GM18517 (cell line): ENCODE results near the gene RUFY4.
"Not testable (repeated sequence)": the region's sequence is repeated elsewhere in the genome, so short reads cannot be mapped to it uniquely, and the experiment has no call there.

Experiments used
- ATAC-seq: cut with Tn5 transposase; IDR thresholded peaks from one replicate; pipeline ENCODE4 v1.9.1; 2021; ENCODE audit warnings: mild to moderate bottlenecking, moderate library complexity; ENCODE audit not compliant: unreplicated experiment

Gene RUFY4

DNA sequence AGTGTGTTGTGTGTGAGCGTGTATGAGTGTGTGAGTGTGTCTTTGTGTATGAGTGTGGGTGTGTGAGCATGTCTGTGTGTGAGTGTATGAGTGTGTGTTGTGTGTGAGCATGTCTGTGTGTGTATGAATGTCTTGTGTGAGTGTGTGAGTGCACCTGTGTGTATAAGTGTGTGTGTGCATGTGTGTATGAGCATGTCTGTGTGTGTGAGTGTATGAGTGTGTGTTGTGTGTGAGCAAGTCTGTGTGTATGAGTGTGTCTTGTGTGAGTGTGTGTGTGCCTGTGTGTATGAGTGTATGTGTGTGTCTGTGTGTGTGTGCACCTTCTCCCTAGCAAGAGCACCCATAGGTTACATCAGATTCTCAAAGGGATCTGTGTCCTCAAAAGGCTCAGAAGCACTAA, 37.8 kb upstream of the RUFY4 start:
- ATAC-seq: no peak

DNA sequence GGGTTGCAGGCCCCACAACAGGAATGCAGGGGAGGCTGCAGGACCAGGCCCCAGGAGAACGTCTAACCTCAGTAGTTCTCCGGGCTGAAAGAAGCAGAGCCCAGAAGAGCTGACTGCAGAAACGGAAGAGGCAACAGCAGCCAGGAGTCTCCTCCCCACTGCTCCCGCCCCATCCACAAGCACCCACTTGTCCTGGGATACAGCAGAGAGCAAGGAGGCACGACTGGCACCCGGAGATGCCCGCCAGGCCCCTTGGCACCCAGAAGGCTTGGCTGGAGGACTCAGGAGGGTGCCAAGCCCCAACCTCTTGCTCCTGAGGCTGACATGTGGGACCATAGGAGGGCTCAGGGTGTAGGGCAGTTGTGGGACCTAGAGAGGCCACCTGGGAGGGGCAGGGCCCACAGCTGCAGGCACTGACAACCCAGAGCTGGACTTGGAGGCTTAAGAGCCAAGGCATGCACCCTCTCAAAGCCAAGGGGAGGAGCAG, 37.2 kb upstream of the RUFY4 start:
- ATAC-seq: no peak

DNA sequence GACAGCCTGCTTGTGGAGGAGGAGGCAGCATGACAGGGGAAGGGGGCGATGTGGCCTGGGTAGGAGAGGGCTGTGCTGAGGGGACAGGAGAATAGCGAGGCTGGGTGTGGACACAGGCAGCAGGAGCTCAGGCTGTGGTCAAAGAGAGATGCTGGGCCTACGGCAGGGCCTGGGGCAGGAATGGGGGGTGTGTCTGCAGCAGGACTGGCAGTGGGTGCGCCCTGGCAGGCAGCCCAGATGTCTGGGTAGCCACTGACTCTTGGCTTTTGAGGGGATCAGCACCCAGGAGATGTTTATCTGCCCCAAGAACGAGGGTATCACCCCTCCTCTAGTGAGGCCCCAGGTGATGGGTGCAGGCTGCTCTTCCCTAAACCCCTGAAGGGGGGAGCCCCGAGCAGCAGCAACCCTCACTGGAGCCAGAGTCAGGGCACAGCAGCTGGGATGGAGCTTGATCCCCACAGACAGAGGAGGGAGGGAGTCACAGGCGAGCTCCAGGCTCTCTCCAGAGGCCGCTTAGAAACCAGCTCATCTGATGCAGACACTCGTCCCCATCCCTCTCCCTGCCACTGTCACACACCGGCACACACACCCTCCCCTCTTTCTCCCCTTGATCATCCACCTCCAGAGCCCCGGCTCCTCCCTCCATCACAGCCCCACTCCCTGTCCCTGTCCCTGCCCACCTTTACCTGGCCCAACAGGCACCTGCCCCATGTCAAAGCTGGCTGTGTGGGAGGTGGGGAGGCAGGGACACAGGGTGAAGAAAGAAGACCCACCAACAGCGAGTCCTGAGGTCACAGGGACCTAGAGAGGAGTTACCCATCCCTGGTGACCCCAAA, 36.5 kb upstream of the RUFY4 start:
- ATAC-seq: no peak

DNA sequence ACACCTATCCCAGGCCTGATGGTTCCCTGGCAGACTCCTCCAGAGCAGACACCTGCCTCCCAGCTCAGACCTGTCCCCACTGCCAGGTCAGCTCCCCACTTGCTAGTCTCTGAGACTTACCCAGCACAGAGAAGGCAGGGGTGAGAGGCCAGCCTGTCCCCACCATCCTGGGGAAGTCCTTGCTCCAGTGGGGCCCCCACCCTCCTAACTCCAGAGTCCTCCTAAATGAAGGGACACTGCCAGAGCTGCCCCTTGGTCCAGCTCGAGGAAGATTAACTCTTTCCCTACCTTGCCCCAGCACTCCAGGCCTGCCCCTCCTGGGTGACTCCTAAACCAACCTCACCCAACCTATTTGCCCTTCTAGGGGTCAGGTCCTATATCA, 35.9 kb upstream of the RUFY4 start:
- ATAC-seq: no peak

DNA sequence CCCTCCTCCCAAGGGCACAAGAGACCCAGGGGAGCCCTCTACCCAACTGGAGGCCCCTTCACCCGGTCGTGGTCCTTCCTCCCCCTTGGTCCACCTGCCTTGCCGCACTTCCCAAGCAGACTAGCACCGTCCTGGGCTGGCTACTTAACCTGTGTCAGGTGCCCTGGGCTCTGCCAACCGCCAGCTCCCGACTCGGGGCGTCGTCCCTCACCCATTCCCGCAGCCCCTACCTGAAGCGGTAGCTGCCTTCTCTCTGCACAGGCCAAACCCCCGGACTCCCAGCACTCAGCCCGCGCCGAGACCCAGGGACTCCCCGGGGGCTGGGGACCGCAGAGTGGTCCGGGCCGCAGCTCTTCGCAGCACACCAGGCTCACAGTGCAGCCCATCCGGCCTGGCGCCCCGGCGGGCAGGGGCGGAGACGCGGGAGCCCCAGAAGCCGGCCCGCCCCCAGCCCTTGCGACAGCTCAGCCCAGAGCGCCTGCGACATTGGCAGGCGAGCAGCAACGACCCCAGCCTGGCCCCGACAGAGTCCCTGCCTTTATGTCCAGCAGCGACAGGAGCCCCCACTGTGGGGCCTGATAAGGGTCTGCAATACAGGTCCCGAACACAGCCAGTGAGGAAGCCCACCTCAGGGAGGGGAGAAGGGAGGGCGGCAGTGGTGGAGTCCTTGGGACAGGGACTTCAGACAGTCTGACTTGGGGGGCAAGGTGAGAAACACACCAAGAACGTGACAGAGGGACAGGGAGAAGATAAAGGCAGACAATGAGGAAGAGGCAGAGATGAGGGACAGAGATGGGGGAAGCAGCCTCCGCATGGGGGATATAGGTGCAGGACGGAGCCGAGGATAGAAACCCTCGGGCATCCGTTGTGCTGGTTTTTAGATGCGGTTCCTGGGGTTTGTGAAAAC, 35.2 kb upstream of the RUFY4 start:
- ATAC-seq: no peak

DNA sequence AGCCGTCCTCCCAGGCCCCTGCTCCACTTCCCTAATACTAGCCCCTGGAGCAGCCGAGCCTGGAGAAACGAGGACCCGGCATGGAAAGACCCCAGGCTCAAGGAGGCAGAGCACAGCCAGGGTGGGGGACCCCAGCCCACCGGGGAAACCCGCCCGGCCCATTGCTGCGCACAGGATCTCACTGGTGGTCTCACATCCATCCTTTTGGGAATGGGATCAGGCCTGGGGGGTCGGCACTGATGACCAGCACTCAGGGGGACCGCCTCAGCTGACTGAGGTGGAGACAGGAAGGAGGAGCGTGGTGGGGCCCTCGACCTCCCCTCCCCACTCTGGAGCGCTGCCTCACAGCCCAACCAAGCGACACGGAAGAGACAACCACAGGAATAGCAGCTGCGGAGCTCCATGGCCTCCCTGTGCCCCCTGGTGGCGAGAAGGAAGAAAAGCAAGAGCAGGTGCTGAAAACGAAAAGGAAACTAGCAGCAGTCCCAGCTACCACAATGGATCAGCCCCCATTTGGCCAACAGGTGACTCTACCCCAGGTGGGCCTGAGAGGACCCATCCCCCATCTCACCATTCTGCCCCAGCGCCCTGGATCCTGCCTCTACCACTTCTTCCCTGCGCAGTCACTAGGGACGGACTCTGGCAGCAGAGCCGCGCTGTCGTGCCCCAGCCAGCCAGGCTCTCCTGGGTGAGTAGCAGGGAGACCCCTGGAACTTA, 34.4 kb upstream of the RUFY4 start:
- ATAC-seq: peak; percentile 84

DNA sequence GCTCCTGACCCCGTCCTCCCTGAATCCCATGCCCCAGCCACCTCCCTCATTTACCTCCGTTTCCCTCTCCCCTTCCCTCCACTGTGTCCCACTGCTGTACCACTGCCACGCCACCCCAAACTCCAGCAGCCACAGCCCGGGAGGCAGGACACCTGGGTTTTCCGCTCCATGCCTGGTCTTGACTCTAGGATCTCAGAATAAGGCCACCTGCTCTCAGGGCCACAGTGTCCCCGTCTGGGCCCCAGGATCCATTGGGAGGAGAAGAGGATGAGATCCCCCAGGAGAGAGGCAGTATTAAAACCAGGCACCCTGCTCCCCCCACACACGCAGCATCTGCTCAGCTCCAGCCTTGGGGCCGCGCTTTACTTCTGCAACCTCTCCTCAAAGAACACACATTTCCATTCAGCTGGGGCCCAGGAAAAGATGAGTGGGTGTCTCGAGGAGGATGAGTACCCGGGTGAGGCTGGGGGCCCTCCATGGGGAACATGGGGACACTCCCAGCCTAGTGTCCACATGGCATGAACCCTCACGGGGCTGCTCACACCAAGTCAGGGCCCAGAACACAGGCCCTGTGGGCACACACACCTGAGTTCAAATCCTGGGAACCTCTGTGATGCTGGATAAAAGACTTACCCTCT, 33.5 kb upstream of the RUFY4 start:
- no peak for ATAC-seq

DNA sequence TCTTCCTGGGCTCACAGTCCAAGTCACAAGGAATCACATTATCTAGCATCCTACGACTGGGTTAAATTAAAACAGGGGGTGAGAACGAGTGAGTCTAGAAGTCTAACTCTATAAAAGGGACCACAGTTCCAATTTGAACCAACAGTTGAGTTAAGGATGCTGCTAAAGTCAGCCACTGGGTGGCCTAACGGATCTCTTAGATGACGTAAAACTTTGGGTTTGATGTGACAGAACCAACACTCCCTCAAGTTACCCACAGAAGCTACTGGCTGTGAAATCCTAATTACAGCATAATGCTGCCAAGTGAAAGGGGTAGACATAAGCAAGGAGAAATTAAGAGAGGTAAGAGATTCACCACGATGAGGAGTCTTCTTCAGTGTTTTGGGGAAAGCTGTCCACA, 32.7 kb upstream of the RUFY4 start:
- no peak for ATAC-seq

DNA sequence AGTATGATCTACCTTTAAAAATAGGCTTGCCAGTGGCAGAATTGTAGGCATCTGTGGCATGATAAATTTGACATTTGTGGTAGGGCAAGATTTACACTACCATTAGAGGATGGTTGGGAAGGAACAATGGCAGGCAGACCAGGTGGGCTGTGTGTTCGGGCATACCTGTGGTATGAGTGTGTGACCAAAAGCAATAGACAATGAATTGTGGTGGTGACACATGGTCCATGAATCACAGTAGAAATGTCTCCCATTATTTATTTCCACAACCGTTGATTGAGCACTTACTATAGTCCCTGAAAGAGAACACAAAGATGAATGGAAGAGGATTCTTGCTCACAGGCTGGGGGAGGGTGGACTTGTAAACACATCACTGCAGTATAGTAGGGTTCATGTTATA, 29.9 kb upstream of the RUFY4 start:
- ATAC-seq: no peak

DNA sequence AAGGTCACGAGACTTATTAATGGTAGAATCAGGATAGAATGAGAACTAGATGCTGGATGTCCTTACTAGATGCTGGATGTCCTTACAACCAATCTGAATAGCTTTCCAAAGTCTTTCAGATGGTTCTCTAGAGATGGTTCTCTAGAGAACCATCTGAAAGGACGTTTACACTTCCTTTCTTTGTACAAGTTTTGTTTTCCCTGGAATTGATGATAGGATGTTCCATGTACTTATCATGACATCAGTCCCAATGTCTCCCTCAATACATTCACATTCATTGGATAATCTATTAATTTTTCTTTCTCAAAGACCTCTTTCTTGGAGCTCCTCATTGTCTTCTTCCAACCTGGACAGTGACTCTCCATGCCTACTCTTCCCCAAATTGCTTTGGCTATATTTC, 28.2 kb upstream of the RUFY4 start:
- no peak for ATAC-seq

DNA sequence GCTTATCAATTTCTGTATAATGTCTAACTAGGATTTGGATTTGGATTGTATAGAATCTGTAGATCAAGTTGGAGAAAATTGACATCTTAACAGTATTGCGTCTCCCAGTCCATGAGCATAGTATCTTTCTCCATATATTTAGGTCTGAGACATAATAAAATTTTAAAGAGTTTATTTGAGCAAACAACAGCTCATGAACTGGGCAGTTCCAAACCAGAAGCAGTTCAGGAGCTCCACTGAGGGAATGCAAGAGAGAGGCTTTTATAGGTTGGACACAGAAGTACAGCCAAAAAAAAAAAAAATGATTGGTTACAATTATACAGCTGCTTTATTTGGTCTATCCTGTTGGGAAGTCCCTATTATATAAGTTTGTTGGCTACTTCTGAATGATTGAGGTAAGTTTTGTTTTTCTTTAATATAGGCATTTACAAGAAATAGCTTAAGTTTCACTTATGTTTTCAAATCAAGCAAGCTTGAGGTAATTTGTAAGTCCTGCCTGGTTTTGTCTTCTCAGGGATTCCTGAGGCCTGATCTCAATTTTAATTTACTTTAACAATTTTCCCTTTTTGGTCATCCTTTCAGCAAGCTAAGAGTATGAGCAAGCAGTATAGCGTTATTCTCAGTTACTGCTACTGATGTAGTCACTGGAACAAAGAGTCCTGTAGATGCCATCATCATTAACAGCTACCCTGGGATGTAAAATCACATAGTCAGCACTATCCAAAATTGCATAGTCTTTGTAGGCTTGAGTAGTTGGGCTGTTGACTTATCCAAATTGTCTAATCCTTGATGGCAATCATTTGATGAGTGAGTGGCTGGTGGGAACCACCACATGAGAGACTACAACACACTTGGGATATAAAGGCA, 27.5 kb upstream of the RUFY4 start:
- ATAC-seq: no peak

DNA sequence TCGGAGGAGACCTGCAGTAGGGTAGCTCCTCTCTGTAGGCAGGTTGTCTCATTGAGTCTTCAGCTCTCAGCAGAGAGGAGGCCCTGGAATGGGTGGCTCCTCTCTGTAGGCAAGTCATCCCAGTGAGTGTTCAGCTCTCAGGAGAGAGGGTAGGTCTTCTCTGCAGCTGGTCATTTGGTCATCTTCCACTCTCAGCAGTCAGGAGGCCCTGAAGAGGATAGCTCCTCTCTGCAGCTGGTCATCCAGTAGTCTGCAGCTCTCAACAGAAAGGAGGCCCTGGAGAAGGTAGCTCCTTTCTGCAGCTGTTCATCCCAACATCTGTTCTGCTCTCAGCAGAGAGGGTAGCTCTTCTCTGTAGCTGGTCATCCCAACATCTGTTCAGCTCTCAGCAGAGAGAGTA, 26.0 kb upstream of the RUFY4 start:
- ATAC-seq: no peak

DNA sequence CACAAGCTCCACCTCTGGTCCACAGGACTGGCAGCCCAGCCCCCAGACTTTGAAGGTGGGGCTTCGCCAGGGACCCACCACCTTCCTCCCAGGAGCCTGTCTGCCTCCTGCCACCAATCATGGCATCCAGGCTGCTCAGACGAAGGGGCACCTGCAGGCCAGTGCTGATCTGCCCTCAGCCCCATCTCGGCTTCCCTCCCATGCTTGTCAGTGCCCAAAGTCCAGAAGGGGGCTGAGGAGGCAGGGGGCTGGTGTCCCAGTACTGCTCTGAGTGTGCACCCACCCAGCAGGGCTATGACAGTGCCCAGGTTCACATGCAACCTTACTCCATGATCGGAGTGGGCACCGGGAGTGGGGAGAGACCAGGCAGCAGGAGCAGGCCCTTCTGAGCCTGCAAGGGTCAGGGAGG, 25.3 kb upstream of the RUFY4 start:
- ATAC-seq: no peak

DNA sequence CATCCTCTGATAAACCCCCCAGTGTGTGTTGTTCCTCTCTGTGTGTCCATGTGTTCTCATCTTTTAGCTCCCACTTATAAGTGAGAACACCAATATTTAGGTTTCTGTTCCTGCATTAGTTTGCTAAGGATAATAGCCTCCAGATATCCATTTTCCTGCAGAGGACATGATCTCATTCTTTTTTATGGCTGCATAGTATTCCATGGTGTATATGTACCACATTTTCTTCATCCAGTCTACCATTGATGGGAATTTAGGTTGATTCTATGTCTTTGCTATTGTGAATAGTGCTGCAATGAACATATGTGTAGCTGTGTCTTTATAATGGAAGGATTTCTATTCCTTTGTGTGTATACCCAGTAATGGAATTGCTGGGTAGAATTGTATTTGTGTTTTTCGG, 24.5 kb upstream of the RUFY4 start:
- not testable (repeated sequence) for ATAC-seq

DNA sequence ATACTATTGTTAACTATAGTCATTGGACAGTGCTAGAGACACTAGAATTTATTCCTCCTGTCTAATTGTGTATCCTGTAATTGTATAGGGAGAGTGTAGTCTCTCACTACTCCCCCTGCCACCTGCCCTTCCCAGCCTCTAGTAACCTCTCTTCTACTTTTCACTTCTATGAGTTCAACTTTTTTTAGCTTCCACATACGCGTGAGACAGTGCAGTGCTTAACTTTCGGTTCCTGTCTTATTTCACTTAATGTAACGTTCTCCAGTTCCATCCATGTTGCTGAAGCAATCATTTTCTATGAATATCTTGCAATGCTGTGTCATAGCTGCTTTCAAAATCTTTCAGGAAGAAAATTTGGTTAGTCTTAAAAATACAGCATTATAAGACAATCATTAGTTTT, 22.8 kb upstream of the RUFY4 start:
- ATAC-seq: peak; percentile 85

DNA sequence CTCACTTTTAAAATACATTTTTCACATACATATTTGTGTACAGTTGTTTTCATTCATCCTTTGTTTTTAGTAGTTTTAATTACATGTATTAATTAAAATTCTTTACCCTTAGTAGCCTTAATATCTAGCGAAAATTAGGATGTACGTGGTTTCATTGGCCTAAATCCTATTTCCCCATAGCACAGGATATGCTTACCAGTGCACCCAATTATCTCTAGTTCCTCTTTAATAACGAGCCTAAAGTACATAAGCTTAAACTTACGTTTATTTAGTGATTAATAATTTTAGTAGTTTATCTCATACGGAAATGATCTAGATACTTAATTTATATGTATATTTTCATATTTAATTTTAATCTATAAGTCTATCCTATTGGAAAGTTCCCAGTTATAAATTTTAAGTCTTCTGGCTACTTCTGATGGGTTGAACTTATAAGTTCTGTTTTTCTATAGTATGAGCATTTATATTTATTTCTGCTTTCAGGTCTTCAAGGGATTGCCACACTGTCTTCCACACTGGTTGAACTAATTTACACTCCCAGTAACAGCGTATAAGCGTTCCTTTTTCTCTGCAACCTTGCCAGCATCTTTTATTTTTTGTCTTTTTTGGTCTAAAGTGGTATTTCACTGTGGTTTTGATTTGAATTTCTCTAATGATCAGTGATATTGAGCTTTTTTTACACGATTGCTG, 21.4 kb upstream of the RUFY4 start:
- no peak for ATAC-seq

DNA sequence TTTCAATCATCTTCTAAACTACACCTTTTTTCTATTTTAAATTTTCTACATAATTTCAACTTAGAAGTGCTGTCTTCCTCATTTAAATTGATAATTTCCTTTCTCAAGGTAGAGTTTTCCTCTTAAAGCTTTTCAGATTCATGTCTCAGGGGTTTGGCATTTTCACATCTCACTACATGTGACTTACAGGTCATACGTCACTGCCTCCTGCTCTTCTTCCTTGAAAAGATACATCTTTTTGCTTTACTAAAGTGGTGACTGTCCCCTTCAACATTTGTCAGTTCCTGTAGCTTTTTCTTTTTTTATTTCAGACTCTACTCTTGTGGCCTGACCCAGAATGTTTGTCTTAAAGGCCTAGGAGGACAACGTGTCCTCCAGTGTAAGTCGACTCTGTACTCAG, 17.1 kb upstream of the RUFY4 start:
- ATAC-seq: no peak

DNA sequence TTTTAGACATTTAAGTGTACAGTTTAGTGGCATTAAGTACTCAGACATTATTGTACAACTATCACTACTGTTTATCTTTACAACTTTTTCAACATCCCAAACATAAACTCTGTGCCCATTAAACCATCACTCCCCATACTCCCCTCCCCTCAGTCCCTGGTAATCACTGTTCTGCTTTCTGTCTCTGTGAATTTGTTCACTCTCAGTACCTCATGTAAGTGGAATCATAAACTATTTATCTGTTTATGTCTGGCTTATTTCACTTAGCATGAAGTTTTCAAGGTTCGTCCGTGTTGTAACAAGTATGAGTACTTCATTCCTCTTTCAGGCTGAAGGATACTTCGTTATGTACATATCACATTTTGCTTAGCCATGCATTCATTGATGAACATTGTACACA, 9.8 kb upstream of the RUFY4 start:
- ATAC-seq: no peak

DNA sequence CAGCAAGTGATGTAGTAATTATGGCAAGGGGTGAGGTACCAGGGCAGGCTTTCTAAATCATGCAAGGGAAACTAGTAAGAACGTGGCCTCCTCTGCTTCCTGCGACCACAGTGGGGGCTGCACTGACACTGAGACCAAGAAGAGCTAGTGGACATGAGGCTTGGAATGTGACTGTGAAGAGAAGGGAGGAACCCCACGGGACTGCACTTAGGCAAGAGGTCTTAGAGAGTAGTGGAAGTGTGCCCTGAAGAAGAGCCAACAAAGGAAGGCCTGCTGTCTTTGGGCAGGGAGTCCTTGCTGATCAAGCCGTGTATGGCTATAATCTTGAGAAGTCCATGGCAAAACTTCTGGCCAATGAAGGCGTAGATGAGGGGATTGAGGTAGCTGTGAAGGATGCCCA, 8.9 kb upstream of the RUFY4 start:
- no peak for ATAC-seq
